Pancreas (tissue), 10 donors: Measurements from ENCODE around the gene PCSK6. TPM values are rescaled to one million over a fixed set of nuclear protein-coding genes. Genes with fewer than 3 reads are reported as not detected.
"Not testable (repeated sequence)": the region's sequence is repeated elsewhere in the genome, so short reads cannot be mapped to it uniquely, and the experiment has no call there.

Experiments used
- ATAC-seq, 4 donors: fragments of 200-7000 bp; cut with Tn5 transposase; one replicate each; pipeline versions ENCODE4 v1.8.0 to v1.9.1; 2020; ENCODE audit warnings: mild to moderate bottlenecking in 4 of 4, moderate library complexity in 4 of 4
- DNase-seq, 6 donors: peaks; one replicate each; pipeline ENCODE4 v3.0.0-alpha.2; 2020
- FAIRE-seq: peaks from 2 replicates; lab custom pipeline; 2012; peaks lifted over from hg19 to GRCh38; lab: Jason Lieb, UNC
- H3K27ac ChIP-seq, 4 donors: fragments of 200-600 bp; sonication (generic); 1 replicate in 3 of 4; 2 replicates in 1 of 4; pipeline versions ENCODE4 v1.5.0 to v1.8.0; 2020
- H3K27me3 ChIP-seq, 4 donors: fragments of 200-600 bp; one replicate each; pipeline ENCODE4 v1.8.0; 2021
- H3K36me3 ChIP-seq, 3 donors: fragments of 200-600 bp; sonication (generic) in 1 of 3; one replicate each; pipeline versions ENCODE4 v1.5.0 to v1.8.0; 2020 to 2021
- H3K4me1 ChIP-seq, 3 donors: fragments of 200-600 bp; one replicate each; pipeline ENCODE4 v1.8.0; 2021
- H3K4me3 ChIP-seq, 4 donors: fragments of 200-600 bp; sonication (generic) in 2 of 4; one replicate each; pipeline versions ENCODE4 v1.5.0 to v1.8.0; 2020 to 2021
- H3K9me3 ChIP-seq, 4 donors: fragments of 200-600 bp; one replicate each; pipeline ENCODE4 v1.8.0; 2021
- CTCF ChIP-seq, 4 donors: fragments of 200-600 bp; sonication (generic) in 3 of 4; IDR thresholded peaks; one replicate each; pipeline versions ENCODE4 v1.5.0 to v1.8.0; 2021; ENCODE audit warnings: antibody characterized with exemption in 4 of 4
- WGBS, 2 donors: extraction: QIAGEN DNeasy Blood & Tissue Kit; methylation state at CpG; one replicate each; pipeline ENCODE4 v1.1.7; 2013; 5-methylcytosine and 5-hydroxymethylcytosine counted together
- intact Hi-C, 3 donors: fragments of 100-400 bp; cut with DNase I; formaldehyde crosslinking; loops; one replicate each; pipeline versions ENCODE4 v1.11.1 to v1.14.2; 2022
- polyA plus RNA-seq, 2 donors: library from polyadenylated mRNA; stranded (reverse); fragments of 200-250 nt; gene quantifications; one replicate each; pipeline ENCODE4 v1.2.3, GENCODE V29; 2013
- total RNA-seq, 6 donors: library from RNA; stranded (reverse); fragmentation: NEBNext Ultra II Directional in 4 of 6; extraction: Animal tissue kit (Norgen Biotek cat#: 25700) in 4 of 6; gene quantifications; one replicate each; pipeline versions ENCODE4 v1.2.1 to v1.2.4, GENCODE V29; 2021 to 2023
- donor health status: healthy with polysubstance abuse.
- donor health status: DM: no; HTN: no; CAD: no; lungs with moderate emphysema.
- donor health status: DM: no; HTN: no; CAD: no.
- donor health status: control.
- donor health status: control.
- donor health status: Bipolar disorder and iron deficiency.
- donor health status: DM: yes; HTN: yes; CAD: no.
- donor health status: DM: no; HTN: no; CAD: no.
- donor health status: DM: no; HTN: no; CAD: no.
- donor health status: DM: yes; HTN: yes; CAD: no.

The PCSK6 gene
- total and polyA plus RNA-seq, 8 donors = 0.87 to 4.5 (median 3.0) TPM

GRCh38 chr15:101378879-101379278 is 110.6 kb downstream of the PCSK6 start:
- no peak for TF ChIP-seq CTCF (IDR thresholded peaks at IDR 0.05)
- no peak for FAIRE-seq
- DNase-seq = no peak
- Histone ChIP-seq H3K27ac (no peak overlapping the region), H3K36me3 (no peaks in the 10 kb centered on the region), H3K4me3 (no peak overlapping the region), H3K4me1 (peaks cover 0 to 7% (median 0%) of the 10 kb centered on the region in 3 donors), H3K27me3 (no peaks in the 10 kb centered on the region), H3K9me3 (no peaks in the 10 kb centered on the region)
- intact Hi-C loops = no loop called here
- WGBS, 2 donors = 95 to 98% methylated on average over 13 of the region's 13 CpGs
- no peak for ATAC-seq

GRCh38 chr15:101378171-101378755 is 111.2 kb downstream of the PCSK6 start:
- intact Hi-C loops = no loop called here
- DNase-seq = no peak
- WGBS, 2 donors = 91 to 92% methylated on average over 10 of the region's 10 CpGs
- no peak for ATAC-seq
- H3K27me3 ChIP-seq = no peaks in the 10 kb centered on the region
- no peak overlapping the region for H3K27ac ChIP-seq
- TF ChIP-seq CTCF (IDR thresholded peaks at IDR 0.05) = no peak
- H3K36me3 ChIP-seq = no peaks in the 10 kb centered on the region
- H3K9me3 ChIP-seq = no peaks in the 10 kb centered on the region
- FAIRE-seq = no peak
- H3K4me1 ChIP-seq = peaks cover 0 to 7% (median 0%) of the 10 kb centered on the region in 3 donors
- no peak overlapping the region for H3K4me3 ChIP-seq

- FAIRE-seq (no peak), ATAC-seq (no peak), DNase-seq (no peak)
- H3K4me1 ChIP-seq = no peaks in the 10 kb centered on the region
- H3K27me3 ChIP-seq = no peaks in the 10 kb centered on the region
- H3K36me3 ChIP-seq = no peaks in the 10 kb centered on the region
- H3K9me3 ChIP-seq = no peaks in the 10 kb centered on the region
- no peak overlapping the region for H3K4me3 ChIP-seq
- intact Hi-C loops = no loop called here
- H3K27ac ChIP-seq = no peak overlapping the region
- no peak for TF ChIP-seq CTCF (IDR thresholded peaks at IDR 0.05)
- 75% methylated on average over 14 of the region's 14 CpGs for WGBS, 2 donors
Observed at GRCh38 chr15:101376615-101377395, 112.7 kb downstream of the PCSK6 start.

- FAIRE-seq, H3K4me1 ChIP-seq, H3K27me3 ChIP-seq, H3K27ac ChIP-seq, DNase-seq, ATAC-seq, intact Hi-C loops, H3K4me3 ChIP-seq, H3K9me3 ChIP-seq, H3K36me3 ChIP-seq: not testable (repeated sequence)
- WGBS, 2 donors = 90 to 96% methylated on average over 15 of the region's 15 CpGs
Observed at GRCh38 chr15:101375006-101375405, 114.5 kb downstream of the PCSK6 start.

GRCh38 chr15:101374326-101374725 is 115.2 kb downstream of the PCSK6 start:
- no peaks in the 10 kb centered on the region for H3K36me3 ChIP-seq
- ATAC-seq = no peak
- H3K9me3 ChIP-seq = no peaks in the 10 kb centered on the region
- no peak overlapping the region for H3K4me3 ChIP-seq
- DNase-seq = no peak
- H3K27ac ChIP-seq = no peak overlapping the region
- no peaks in the 10 kb centered on the region for H3K4me1 ChIP-seq
- 93 to 96% methylated on average over 6 of the region's 6 CpGs for WGBS, 2 donors
- intact Hi-C loops = no loop called here
- TF ChIP-seq CTCF (IDR thresholded peaks at IDR 0.05) = no peak
- FAIRE-seq = no peak
- H3K27me3 ChIP-seq = no peaks in the 10 kb centered on the region
